NCI-H1436 (cell line): ENCODE data around the gene SLC5A10.

Experiments used
- DNase-seq: peaks from one replicate; lab custom pipeline; 2025; lab: John Stamatoyannopoulos, UW

The SLC5A10 gene

DNA sequence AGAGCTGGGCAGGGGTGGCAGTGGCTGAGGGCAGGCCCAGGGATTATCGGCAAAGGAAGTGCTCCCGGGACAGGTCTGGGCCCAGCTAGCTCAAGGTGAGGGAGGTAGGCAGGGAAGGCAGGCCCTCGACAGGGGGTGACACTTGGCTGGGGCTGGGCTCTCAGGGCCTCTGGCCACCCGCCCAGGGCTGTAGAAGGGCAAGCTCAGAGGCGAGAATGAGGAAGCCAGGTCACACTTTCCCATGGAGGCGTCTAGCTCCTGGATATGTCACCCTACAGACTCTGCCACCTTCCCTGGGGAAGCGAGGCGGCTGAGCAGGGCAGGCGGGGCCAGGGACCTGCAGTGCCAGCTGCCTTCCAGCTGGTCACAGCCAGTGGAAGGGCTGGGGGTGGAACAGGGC, 33.5 kb downstream of the SLC5A10 start:
- no peak for DNase-seq

DNA sequence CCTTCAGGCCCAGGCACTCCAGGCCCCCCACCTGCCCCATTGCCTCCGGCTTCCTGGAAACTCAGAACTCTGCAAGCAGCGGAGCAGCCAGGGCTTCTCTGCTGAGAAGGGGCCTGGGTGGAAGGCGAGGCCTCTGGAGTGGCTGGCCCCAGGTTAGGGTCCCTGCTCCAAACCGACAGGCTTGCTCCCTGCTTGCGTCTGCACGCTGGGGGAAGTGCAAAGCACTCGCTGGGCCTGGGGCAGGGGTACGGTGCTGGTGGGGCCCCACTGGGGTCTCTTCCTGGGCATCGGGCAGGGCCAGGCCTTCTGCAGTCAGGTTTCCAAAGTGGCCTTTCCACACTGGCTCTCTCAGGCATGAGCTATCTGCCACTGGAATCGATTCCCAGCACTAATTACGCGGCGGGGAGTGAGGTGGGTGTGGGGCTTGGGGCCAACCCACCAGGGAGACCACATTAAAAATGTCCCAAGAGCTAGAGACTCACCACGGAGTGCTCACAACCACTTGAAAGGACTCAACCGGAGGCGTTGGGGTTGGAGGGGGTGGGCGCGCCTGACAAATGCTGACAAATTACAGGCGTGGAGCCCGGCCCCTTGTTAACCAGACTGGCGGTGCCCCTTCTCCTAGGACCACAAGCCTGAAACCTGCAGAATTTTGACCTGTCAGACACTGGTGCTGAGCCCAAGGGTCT, 34.7 kb downstream of the SLC5A10 start:
- DNase-seq: no peak

DNA sequence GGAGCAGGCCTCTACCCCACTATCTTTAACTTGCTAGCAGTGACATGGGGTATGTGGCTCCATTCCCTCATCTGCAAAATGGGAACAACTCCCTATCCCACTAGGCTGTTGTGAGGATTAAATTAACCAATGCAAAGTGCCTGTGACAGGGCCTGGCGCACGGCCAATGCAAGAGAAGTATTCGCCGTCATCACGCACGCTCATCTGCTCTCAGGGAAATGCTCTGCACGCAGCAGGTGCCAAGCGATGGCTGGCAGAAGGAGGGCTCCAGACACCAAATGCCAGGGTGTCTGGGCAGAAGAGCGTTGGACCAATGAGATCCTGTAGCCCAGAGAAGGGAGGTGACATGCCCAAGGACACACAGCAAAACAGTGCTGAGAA, 35.3 kb downstream of the SLC5A10 start:
- no peak for DNase-seq

DNA sequence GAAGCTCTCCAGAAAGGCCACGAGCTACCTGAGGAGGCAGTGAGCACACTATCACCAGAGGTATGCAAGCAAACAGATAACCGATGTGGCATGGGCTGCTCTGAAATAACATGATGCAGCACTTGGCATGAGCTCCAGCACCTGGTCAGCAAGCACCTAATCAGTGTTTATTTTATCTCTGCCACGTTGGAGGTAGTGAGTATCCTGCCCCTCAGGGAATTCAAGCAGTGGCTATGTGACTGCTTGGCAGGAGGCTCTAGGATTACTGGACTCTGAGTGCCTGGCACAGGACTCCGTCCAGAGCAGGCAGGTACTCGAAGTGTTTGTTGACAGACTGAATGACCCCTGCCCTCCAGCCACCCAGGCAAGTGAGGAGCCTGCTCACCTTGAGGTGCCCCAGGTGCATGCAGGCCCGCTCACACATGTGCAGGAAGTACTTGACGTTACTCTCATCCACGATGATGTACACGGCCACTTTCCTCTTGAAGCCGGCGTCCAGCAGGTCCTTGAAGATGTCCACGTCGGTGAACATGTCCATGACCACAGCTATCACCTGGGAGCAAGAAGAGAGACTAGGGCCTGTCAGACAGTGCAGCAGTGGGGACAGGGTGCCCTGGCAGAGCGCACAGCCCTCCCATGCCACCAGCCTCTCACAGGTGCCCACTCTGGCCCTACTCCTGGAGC, 36.0 kb downstream of the SLC5A10 start:
- no peak for DNase-seq

DNA sequence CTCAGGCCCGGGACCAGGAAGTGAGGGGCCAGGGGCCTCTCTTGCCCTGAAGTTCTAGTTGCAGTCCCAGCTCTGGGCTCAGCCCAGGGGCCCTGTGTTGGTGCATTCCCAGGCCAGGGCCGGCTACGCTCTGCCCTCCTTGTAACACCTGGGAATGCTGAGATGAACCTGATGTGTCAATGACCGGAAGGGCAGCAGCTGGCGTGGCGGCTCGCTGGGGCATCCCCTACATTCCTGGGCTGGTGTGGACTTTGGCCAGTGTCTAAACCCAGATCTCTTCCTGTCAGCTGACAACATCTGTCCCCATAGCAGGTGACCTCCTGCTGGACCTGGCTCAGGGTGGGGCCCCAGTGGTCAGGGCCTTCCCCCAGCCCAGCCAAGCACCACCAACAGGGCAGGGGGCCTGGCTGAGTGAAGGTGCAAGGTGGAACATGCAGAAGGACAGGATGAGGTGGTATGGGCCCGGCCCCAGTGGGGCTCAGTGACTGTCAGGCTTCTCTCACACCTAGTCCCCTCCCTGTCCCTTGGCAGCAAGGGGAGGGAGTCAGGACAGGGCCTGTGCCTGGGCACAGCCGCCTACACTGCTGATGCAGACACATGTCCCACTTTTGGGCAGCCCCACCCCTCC, 36.7 kb downstream of the SLC5A10 start:
- no peak for DNase-seq

DNA sequence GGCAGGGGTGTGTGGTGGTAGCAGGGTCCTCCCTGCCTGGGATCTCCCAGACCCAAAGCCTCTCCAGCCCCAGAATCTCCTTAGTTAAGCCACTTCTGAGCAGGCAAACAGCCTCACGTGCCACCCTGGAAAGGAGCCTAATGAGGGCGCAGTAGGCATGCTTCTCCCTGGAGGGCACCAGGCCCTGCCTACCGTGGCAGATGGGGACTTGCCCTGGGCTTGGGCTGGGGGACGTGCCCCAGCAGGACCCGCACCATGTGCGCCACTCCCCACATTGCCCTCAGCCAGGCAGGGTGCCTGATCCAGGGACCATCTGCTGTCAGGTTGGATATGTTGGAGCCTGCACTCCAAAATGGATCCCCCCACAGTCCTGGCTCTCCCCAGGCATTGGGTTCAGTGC, 38.4 kb downstream of the SLC5A10 start:
- DNase-seq: no peak

DNA sequence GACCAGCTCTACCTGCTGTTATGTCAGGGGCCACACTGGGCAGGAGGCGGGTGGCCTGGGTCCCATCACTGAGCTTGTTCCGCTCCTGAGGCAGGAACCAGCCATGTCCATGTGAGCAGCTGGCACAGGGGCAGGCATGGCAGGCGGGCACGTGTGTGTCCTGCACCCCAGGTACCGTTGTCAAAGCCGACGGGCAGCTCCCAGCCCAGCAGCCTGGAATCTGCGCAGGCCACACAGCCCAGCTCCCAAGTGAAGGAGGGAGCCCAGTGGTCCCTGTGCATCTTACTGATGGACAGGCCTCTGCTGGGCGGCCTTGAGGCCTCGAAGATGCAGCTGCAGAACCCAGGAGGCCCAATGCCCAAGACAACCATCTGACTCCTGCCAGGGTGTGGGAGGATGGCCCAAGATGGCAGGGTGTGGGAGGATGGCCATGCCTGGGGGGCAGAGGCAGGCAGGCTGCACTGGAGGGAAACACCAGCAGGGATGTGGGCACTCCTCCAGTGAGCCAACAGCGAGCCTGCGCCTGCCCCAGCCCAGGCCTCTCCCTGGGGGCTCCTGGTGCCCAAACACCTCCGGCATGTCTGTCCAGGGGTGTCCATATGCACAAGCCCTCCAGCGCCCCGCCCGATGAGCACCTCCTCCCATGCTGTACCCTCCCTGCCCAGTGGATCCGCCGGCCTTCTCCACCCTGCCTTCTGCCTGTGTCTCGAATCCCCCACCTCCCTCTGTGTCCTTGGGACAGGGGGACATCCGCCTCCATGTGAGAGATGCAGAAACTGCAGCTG, 39.8 kb downstream of the SLC5A10 start:
- no peak for DNase-seq

DNA sequence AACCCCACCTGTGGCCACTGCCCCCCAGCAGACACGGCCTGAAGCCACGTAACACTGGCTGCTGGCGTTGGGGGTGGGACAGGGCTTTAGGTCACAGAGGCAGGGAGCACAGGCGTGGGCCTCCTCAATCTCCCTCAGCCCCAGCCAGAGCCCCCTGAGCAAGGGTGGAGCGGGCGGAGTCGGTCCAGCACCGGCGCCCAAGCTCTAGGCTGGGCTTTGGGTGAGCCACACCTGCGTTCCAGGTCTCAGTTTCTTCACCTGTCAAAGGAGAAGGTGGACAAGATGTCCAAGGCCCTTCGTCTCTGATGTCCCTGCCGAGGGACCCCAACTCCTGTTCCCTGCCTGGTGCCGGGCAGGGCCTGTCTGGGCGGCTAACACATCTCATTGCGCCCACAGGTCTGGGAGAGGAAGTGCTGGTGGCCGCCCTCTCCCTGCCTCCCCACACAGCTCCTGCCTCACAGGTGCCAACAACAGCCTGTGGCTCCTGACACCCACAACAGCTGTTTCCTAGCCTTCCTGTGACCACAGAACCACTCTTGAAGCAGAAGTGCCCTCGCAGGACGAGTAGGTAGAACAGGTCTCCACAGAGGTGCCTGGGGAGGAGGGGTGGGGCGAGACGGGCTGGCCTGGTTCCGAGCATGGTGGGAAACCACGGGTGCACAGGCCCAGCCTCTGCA, 40.6 kb downstream of the SLC5A10 start:
- DNase-seq: no peak

DNA sequence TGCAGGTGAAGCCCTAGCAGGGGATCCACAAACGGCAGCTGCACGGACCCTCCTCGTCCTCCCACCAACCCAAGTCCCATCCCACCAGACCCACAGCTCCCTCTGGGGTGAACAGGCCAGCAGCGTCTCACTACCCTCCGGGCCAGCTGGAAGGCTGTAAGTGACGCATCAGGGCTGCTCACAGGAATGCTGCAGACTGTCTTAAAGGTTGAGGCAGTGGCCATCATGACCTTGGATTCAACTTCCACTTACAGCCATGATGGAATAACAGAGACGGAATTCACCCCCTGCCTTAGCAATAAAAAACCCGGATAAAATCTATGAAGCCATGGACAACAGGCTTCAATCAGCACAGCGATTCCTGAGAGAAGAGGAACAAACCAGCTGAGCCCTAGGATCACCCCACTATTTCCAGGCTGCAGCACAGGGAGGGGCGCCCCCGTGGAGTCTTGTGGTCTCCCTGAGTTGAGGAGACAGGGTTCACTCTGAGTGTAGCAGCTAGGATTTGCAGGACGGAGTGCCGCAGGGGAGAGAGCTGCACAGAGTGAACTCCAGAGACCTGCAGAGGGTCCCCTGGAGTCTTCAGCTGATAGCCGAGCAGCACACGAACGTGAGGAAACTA, 42.1 kb downstream of the SLC5A10 start:
- no peak for DNase-seq

DNA sequence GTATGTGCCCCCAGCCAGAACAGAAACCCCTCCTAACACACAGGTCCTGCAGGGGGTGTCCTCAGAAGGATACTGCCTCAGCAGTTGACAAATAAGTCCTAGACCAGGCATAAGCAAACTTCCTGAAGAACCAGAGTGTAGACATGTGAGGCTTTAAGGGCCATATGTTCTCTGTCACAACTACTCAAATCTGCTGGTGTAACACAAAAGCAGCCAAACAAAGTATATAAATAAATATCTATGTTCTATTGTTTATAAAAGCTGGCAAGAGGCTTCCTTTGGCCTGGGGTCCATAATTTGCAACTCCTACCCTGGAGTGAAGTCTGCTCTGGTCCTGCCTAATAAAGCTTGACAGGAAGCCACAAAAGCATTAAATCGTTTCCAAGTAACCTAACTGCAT, 42.7 kb downstream of the SLC5A10 start:
- DNase-seq: no peak

DNA sequence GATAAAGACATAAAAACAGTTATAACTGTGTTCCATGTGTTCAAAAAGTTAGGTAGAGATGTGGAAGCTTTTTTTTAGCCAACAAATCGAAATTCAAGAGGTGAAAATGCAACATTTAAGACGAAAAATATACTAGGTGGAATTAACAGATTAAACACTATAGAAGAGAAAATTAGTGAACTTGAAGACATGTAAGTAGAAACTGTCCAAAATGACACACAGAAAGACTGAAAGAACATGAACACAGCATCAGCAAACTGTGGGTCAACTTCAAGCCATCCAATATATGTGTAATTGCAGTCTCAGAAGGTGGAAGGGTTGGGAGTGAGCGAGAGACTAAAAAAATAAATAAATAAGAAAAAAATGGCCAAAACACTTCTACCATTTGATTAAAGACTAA, 43.3 kb downstream of the SLC5A10 start:
- DNase-seq: no peak

DNA sequence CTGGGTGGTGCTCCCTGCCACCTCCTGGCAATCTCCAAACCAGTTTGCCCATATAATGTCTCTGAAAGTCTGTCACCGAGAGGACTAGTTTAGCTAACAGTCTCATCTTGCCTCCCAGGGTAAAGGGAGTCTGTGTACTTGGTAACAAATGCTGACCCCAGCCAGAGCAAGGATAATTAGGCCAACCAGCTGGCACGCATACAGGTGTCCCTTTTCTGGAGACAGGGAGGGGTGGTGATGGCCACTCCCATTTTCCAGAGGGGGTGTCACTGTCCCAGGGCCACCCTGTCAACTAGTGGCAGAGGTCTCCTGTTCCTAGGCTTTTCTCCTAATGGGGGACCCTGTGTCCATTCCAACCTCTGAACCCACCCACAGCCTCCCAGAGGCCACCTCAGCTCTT, 44.5 kb downstream of the SLC5A10 start:
- DNase-seq: no peak

DNA sequence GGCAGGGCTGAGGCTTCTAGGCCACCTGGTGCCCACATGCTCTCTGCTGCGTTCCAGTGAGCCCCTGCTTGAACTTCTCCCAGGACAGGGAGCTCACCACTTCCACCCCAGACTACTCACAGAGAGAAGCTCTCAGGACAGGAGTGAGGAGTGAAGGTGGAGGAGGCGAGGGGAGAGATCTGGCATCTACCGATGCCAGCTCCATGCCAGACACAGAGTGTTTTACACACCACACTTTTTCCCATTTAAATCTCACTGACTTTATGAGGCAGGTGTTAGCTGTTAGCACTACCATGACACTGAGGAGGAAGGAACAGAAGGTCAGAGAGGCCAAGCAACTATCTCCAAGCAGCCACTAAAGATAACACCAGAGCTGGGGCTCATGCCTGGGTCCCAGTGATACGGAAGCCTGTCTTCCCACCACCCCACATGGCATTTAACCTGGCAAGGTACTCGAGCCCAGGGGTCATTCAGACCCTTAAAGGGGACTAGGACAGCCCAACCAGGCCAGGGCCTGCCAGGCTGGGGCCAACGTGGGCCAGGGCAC, 45.8 kb downstream of the SLC5A10 start:
- DNase-seq: no peak

DNA sequence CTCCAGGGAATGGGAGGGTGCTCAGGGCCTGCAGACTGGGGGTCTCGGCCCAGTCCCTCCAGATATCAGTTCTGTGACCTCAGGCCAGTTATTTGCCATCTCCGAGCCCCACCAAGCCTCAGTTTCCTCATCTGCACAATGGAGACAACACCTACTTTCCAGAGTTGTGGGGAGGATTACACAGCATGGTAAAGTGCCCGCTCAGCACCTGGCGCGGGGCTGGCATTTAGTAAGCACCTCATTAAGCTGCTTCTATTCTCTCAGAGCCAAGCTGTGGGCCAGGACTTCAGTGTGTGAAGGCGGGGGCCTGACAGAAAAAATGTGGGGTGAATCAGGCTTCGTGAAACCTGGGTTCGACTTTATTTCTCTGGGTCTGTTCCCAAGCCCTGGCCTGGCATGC, 47.4 kb downstream of the SLC5A10 start:
- DNase-seq: no peak

DNA sequence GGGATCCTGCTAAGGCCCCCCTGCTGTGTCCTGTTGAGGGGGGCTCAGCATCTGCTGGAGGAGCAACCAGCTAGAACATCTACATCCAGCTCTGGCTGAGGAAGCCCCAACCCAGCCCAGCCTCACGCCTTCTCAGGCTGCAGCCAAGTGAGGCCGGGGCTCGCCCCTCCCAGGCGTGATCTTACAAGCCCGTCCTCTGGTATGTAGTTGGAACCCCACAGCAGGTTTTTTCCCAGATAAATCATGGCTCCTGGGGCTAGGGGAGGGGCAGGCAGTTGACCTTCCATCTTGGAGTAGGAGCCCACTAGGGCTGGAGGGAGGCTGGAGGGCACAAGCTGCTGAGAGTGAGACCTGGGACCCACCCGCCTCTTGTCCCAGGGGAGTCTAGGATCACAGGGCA, 47.9 kb downstream of the SLC5A10 start:
- no peak for DNase-seq

DNA sequence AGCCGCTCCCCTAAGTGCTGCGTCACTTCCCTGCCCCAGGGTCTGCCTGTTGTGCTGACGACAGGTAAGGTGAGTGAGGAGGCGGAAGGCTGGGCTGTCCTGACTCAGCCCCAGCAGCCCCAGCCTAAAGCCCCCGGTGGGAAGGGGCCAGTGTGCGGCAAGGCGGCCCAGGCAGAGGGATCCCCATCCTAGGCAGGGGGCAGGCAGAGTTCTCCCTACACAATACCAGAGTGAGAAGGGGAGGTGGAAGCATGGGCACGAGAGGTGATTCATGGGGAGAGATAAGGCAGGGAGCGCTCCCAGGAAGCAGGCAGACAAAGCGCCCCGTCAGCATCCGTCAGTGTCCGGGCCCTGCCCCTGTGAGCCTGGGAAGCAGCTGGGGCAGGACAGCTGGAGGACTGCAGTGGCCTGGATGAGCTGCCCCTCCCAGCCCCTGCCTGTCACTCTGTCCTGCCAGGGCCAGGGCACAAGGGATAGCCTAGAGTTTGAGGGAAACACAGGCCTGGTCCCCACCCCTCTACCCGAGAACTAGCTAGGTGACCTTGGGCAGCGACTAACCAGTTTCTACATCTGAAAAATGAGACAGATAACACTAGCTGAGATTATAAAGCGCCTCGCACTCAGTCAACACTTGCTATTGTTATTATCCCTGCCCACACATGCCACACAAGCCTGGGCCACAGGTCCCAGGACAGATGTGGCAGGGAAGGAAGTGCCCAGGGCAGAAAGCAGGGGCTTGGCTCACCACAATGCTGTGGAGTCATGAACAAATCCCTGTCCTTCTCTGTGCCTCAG, 48.8 kb downstream of the SLC5A10 start:
- DNase-seq: no peak

DNA sequence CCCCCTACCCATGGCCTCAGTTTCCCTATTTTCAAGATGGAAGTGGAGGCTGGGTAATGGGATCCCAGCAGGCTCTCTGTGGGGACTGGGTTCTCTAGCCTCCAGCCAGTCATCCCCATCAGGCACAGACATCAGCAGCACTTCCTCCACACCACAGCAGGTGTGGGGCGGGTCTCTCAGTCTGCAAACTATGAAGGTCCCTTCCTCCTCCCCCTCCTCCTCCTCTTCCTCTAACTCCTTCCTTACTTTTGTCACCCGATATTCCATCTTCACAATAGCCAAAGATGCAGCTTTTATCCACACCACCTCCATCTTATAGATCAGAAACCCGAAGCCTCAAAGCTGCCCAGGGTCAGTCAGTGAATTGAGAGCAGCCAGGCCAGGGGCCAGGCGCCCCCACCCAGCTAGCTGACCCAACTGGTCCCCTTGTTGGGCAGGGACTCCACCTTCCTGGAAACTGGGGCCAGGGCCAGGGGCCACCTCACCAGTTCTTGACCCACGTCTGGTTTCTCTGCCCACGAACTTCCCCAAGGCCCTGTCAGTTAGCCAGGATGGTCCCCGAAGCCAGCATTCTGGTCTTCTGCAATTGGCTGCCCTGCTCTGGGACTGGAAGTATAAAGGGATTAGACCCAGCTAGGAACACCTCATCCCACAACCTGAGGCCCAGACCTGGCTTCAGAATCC, 50.1 kb downstream of the SLC5A10 start:
- no peak for DNase-seq

DNA sequence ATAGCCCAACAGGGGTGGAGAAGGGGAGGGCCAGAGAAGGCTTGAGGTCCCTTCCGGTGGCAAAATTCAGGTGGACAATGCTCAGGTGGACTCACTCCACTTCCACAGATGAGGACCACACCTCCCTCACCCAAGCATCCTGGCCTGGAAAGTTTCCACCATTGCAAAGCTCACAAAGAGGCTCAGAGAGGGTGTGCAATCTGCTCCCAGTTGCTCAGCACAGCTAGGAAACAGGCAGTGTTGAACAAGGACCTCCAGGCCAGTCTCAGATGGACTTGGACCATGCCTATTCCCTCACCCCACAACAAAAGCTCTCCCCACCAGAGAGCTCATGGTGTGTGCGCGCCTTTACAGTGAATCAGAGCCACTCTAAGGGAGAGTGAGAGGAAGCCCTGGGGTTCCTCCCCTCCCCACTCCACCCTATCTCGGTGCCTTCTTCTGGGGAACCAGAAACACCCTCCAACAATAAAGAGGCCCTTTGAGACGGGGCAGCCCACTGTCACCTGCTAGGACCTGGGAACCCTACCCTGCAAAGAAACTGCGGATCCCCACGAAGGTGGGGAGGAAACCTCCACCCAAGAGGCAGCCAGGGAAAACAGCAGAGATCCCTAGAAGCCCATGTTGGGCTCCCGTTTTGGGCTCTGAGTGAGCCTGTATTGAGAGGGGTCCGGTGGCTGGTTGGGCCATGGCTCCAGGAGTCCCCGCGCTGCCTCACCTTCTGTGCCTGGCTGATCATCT, 51.0 kb downstream of the SLC5A10 start:
- no peak for DNase-seq
